Keratinocyte (primary cell): Measurements from ENCODE around the gene FAM135A. TPM values are rescaled to one million over a fixed set of nuclear protein-coding genes. Genes with fewer than 3 reads are reported as not detected.

Experiments used
- DNase-seq: peaks from one replicate; pipeline ENCODE4 v3.0.0-alpha.2; 2011; ENCODE audit warnings: low read depth, missing footprints, low spot score
- FAIRE-seq: peaks from 2 replicates; lab custom pipeline; 2011; peaks lifted over from hg19 to GRCh38; lab: Jason Lieb, UNC
- H2AFZ ChIP-seq: 2 replicates; pipeline ENCODE4 v1.6.0; 2012; ENCODE audit warnings: low read length, control low read depth, inconsistent platforms; ENCODE audit not compliant: control insufficient read depth
- H3K27ac ChIP-seq: 2 replicates; pipeline ENCODE4 v1.5.1; 2011; ENCODE audit warnings: low read length; ENCODE audit not compliant: control insufficient read depth, insufficient read depth
- H3K27me3 ChIP-seq: 3 replicates; pipeline ENCODE4 v1.6.0; 2011; ENCODE audit warnings: low read length; ENCODE audit not compliant: control insufficient read depth, insufficient read depth; ENCODE audit errors: extremely low read depth
- H3K36me3 ChIP-seq, 2 experiments: 2 replicates in 1 of 2; 3 replicates in 1 of 2; pipeline ENCODE4 v1.5.1; 2011; ENCODE audit warnings: low read length in 2 of 2, mild to moderate bottlenecking in 1 of 2; ENCODE audit not compliant: control insufficient read depth in 2 of 2, insufficient read depth in 2 of 2; ENCODE audit errors: extremely low read depth in 1 of 2
- H3K4me1 ChIP-seq: 3 replicates; pipeline ENCODE4 v1.5.1; 2011; ENCODE audit warnings: low read length; ENCODE audit not compliant: control insufficient read depth, insufficient read depth; ENCODE audit errors: extremely low read depth
- H3K4me2 ChIP-seq: 3 replicates; pipeline ENCODE4 v1.6.0; 2011; ENCODE audit warnings: low read depth, low read length; ENCODE audit not compliant: control insufficient read depth, insufficient read depth; ENCODE audit errors: extremely low read depth
- H3K4me3 ChIP-seq, 3 experiments: fragments of 200-600 bp in 1 of 3; sonication (generic) in 1 of 3; 2 replicates in 2 of 3; 3 replicates in 1 of 3; pipeline ENCODE4 v1.5.1; 2011 to 2016; ENCODE audit warnings: low read length in 3 of 3, mild to moderate bottlenecking in 3 of 3, control low read depth in 2 of 3, inconsistent platforms in 1 of 3, low read depth in 1 of 3, mixed read lengths in 1 of 3, mixed run types in 1 of 3, moderate library complexity in 1 of 3; ENCODE audit not compliant: control insufficient read depth in 2 of 3, insufficient read depth in 2 of 3; ENCODE audit errors: extremely low read depth in 1 of 3
- H3K79me2 ChIP-seq: 2 replicates; pipeline ENCODE4 v1.6.0; 2012; ENCODE audit warnings: low read length; ENCODE audit not compliant: control insufficient read depth, insufficient read depth
- H3K9ac ChIP-seq: 3 replicates; pipeline ENCODE4 v1.6.0; 2011; ENCODE audit warnings: low read length; ENCODE audit not compliant: control insufficient read depth, insufficient read depth; ENCODE audit errors: extremely low read depth
- H3K9me1 ChIP-seq: 3 replicates; pipeline ENCODE4 v1.6.0; 2011; ENCODE audit warnings: low read length; ENCODE audit not compliant: control insufficient read depth, insufficient read depth; ENCODE audit errors: extremely low read depth
- H3K9me3 ChIP-seq: 2 replicates; pipeline ENCODE4 v1.5.1; 2012; ENCODE audit warnings: low read depth, low read length; ENCODE audit not compliant: control insufficient read depth
- H4K20me1 ChIP-seq: 3 replicates; pipeline ENCODE4 v1.6.0; 2011; ENCODE audit warnings: low read length; ENCODE audit not compliant: control insufficient read depth, insufficient read depth; ENCODE audit errors: extremely low read depth
- EZH2 ChIP-seq: IDR thresholded peaks from one replicate; pipeline ENCODE4 v1.6.1; 2012; ENCODE audit warnings: inconsistent platforms, mild to moderate bottlenecking, low read length, moderate library complexity
- dilution Hi-C: fragments of 300-500 bp; cut with MboI; formaldehyde crosslinking; loops from one replicate; pipeline ENCODE4 v1.7.0; 2020; ENCODE audit warnings: low sequenced_read_pairs; ENCODE audit not compliant: extremely low pct_ligation_motif_present
- polyA plus RNA-seq, 5 experiments: library from polyadenylated mRNA; depleted of rRNA in 3 of 5; stranded (reverse) in 3 of 5; stranded (forward) in 1 of 5; unstranded in 1 of 5; fragments of >200 nt; gene quantifications; 1 replicate in 1 of 5; 2 replicates in 3 of 5; 3 replicates in 1 of 5; pipeline versions ENCODE4 v1.2.1 to v1.2.3, GENCODE V29; 2011 to 2012; ENCODE audit warnings: missing spikeins in 2 of 5, low read depth in 1 of 5, low replicate concordance in 1 of 5
- TF ChIP-seq, protein P1 (sequence below), 3 experiments: IDR thresholded peaks in 1 of 3; conservative IDR thresholded peaks in 1 of 3; optimal IDR thresholded peaks in 1 of 3; 2 replicates in 2 of 3; 3 replicates in 1 of 3; pipeline versions ENCODE3 to v1.5.1; 2011; ENCODE audit warnings: low read length in 3 of 3, mild to moderate bottlenecking in 3 of 3, moderate library complexity in 2 of 3, control low read depth in 1 of 3, inconsistent platforms in 1 of 3; ENCODE audit not compliant: insufficient read depth in 2 of 3; ENCODE audit errors: extremely low read depth in 1 of 3

Gene FAM135A
- polyA plus RNA-seq, 1 donor (not counting 4 experiments of a cell fraction or from before 2014, with no cell fraction given), result 21.3 TPM

DNA sequence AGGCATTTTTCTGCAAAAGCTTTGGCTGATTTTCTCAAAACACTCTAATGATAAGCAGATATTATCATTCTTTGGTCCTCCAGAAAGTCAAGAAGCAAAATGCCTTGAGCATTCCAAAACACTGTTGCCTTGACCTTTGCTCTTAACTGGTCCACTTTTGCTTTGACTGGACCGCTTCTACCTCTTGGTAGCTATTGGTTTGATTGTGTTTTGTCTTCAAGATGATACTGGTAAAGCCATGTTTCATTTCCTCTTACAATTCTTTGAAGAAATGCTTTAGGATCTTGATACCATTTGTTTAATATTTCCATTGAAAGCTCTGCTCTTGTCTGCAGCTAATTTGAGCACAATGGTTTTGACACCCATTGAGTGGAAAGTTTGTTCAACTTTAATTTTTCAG lies 117.8 kb downstream of the FAM135A start:
- Histone ChIP-seq H3K9ac (no peak overlapping the region), H3K4me2 (no peak overlapping the region), H3K9me1 (no peaks in the 10 kb centered on the region), H2AFZ (no peak overlapping the region), H3K4me1 (no peaks in the 10 kb centered on the region), H3K9me3 (no peaks in the 10 kb centered on the region), H3K4me3 (no peak overlapping the region), H4K20me1 (no peaks in the 10 kb centered on the region), H3K27ac (no peak overlapping the region), H3K27me3 (no peaks in the 10 kb centered on the region), H3K36me3 (peaks cover 0 to 3% of the 10 kb centered on the region in 2 experiments), H3K79me2 (no peaks in the 10 kb centered on the region)
- TF ChIP-seq EZH2, result no peak
- TF ChIP-seq, protein P1, sequence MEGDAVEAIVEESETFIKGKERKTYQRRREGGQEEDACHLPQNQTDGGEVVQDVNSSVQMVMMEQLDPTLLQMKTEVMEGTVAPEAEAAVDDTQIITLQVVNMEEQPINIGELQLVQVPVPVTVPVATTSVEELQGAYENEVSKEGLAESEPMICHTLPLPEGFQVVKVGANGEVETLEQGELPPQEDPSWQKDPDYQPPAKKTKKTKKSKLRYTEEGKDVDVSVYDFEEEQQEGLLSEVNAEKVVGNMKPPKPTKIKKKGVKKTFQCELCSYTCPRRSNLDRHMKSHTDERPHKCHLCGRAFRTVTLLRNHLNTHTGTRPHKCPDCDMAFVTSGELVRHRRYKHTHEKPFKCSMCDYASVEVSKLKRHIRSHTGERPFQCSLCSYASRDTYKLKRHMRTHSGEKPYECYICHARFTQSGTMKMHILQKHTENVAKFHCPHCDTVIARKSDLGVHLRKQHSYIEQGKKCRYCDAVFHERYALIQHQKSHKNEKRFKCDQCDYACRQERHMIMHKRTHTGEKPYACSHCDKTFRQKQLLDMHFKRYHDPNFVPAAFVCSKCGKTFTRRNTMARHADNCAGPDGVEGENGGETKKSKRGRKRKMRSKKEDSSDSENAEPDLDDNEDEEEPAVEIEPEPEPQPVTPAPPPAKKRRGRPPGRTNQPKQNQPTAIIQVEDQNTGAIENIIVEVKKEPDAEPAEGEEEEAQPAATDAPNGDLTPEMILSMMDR (optimal IDR thresholded peaks at IDR 0.05 in 1 of 3, IDR thresholded peaks at IDR 0.05 in 1 of 3, conservative IDR thresholded peaks at IDR 0.05 in 1 of 3; ENCODE audit: extremely low read depth in 1 of 3, insufficient read depth in 2 of 3, low read length in 3 of 3), result no peak
- FAIRE-seq (no peak), DNase-seq (no peak)
- dilution Hi-C loops, result no loop called here

DNA sequence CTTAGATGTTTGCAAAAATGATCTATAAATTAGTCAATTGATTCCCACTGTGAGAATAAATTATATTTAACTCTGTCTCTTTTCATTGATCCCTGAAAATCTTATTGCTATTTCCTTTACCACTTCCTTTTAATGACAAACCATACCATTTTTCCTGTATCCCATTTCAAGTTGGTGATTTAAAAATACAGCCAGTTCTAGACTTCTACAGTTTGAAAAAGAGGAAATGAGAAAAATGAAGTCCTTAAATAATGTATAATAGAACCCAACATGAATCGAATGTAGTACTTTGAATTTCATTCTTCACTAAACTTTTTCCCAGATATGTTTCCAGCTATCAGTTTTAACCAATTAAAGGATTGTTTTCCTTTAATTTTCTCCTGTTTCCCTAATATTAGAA lies 124.0 kb downstream of the FAM135A start:
- DNase-seq, result no peak
- no peak overlapping the region for H3K27ac ChIP-seq
- dilution Hi-C loops, result no loop called here
- H3K9me3 ChIP-seq, result no peaks in the 10 kb centered on the region
- H3K4me1 ChIP-seq, result no peaks in the 10 kb centered on the region
- no peaks in the 10 kb centered on the region for H3K79me2 ChIP-seq
- H3K27me3 ChIP-seq, result no peaks in the 10 kb centered on the region
- H3K36me3 ChIP-seq, result peaks cover 0 to 3% of the 10 kb centered on the region in 2 experiments
- no peak overlapping the region for H3K9ac ChIP-seq
- FAIRE-seq, result no peak
- no peak overlapping the region for H2AFZ ChIP-seq
- TF ChIP-seq, protein P1 (optimal IDR thresholded peaks at IDR 0.05 in 1 of 3, IDR thresholded peaks at IDR 0.05 in 1 of 3, conservative IDR thresholded peaks at IDR 0.05 in 1 of 3; ENCODE audit: extremely low read depth in 1 of 3, insufficient read depth in 2 of 3, low read length in 3 of 3), result no peak
- no peak for TF ChIP-seq EZH2
- H3K9me1 ChIP-seq, result no peaks in the 10 kb centered on the region
- H3K4me2 ChIP-seq, result no peak overlapping the region
- H4K20me1 ChIP-seq, result no peaks in the 10 kb centered on the region
- no peak overlapping the region for H3K4me3 ChIP-seq
